NOMO-1 treated with dmso at 0.1 percent for 144 hours (cell line): ENCODE results near the gene STEAP1B.
A peak's percentile ranks its signal among the peaks of the same experiment; 100 is the strongest.
"Not testable (repeated sequence)": the region's sequence is repeated elsewhere in the genome, so short reads cannot be mapped to it uniquely, and the experiment has no call there.

ENCODE experiments used
- DNase-seq: peaks from one replicate; lab custom pipeline; 2025; ENCODE audit not compliant: unreplicated experiment; lab: John Stamatoyannopoulos, UW

The STEAP1B gene

DNA sequence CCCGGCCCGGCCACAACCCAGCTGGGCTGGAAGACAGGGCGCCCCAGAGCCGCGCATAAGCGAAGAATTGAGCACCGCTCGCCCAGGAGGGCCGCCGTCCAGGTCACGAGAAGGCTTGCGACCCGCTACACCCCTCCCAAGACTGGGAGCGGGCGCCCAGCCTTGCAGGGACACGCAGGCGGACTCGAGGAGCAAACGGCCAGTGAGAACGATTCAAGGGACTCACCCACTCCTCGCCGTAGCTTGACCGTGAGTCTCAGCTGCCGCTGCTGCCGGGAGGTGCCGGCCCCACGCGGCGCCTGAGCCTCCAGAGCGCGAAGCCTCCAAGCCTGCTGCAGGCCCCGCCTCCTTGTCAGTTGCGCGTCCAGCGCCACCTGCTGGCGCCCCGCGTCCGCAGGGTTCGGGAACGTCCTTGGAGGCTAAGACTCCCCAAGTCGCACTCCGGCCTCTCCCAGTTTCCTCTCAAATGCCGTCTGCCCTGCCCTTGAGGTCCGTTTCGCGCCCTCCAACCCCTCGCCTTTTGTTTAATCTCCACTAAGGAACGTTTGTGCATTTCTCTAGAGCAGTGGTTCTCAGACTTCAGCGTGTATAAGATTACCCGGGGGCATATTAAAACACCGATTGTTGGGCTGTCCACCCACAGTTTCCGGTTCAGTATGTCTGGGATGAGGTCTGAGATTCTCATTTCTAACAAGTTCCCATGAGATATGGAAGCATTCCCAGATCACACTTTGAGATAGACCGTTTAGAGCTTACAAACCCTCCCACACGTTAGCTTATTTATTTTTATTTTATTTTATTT lies at the start of gene STEAP1B:
TSS of gene STEAP1B (minus strand) at position 301 of the 802 bp plus-strand sequence. CDS start 5,333 bp downstream, outside the sequence.
- DNase-seq, result peak; percentile 54

DNA sequence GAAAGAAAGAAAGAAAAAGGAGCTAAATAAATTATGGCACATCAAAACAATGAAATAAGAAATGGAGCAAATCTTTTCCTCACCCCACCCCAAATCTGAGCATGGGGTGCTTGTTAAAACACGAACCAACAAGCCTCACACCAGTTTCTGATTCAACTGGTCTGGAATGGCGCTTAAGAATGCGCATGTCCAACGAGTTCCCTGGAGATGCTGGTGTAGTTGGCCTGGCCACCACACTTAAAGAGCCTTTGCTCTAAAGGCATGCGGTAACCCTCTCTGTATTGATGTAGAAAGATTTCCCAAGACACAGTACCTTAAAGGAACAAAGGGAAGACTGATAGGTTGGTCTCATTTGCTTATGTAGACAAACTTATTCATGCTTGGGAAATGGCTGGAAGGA lies 49.1 kb upstream of the STEAP1B start:
- DNase-seq, result no peak

GRCh38 chr7:22548313-22548712 lies 48.3 kb upstream of the STEAP1B start:
- no peak for DNase-seq

- DNase-seq, result no peak
Observed at GRCh38 chr7:22546769-22547168, 46.8 kb upstream of the STEAP1B start.

DNA sequence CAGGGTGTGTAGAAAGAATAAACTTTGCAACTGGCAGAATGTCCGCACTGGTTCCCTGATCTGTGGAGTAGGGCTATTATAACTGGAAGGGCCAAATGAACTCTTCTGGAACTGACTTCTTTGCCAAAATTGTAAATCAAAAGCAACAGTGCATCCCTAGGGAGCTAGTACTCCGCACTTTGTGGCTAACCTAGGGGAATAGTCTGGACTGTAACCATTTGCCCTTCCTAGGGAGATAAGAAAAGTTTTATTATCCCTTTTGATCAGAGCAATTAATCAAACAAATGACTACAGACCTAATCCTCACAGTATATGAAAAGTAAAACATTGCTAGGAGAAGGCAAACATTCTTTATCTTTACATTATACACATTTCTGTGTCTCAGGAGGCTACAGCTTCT lies 45.5 kb upstream of the STEAP1B start:
- DNase-seq, result no peak

- no peak for DNase-seq
Observed at GRCh38 chr7:22544245-22544644, 44.3 kb upstream of the STEAP1B start.

- no peak for DNase-seq
Observed at GRCh38 chr7:22543169-22543568, 43.2 kb upstream of the STEAP1B start.

- no peak for DNase-seq
Observed at GRCh38 chr7:22542669-22543068, 42.7 kb upstream of the STEAP1B start.

DNA sequence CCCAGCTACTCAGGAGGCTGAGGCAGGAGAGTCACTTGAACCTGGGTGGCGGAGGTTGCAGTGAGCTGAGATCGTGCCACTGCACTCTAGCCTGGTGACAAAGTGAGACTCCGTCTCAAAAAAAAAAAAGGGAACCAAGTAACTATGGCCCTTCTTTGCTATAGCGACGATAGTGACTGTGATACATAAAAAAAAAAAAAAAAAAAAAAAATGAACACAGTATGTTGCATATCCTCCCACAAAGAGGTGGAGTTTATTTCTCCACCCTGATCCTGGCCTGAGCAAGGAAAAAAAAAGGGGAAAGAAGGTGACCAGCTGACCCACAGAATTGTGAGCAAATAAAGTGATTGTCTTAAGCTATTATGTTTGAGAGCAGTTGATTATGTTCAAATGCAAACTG lies 42.3 kb upstream of the STEAP1B start:
- DNase-seq, result no peak

DNA sequence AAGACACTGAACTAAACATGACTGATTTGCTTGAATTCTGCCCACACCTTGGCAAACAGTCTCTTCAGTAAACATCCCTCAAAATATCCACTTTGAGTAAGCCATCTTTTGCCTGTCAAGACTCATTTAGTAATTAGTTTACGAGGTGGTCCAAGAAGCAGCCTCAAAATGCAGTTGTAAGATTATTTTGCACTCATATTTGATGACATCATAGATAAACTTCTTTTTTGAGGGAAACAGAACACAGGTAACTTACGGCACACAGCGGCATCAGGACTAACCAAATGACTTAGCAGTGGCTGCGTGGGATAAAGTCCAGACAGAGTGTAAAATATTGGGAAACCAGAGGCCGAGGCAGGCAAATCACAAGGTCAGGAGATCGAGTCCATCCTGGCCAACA lies 41.8 kb upstream of the STEAP1B start:
- DNase-seq, result no peak

DNA sequence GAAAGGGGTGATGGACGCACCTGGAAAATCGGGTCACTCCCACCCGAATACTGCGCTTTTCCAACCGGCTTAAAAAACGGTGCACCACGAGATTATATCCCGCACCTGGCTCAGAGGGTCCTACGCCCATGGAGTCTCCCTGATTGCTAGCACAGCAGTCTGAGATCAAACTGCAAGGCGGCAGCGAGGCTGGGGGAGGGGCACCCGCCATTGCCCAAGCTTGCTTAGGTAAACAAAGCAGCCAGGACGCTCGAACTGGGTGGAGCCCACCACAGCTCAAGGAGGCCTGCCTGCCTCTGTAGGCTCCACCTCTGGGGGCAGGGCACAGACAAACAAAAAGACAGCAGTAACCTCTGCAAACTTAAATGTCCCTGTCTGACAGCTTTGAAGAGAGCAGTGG lies 28.5 kb upstream of the STEAP1B start:
- DNase-seq, result not testable (repeated sequence)

- DNase-seq, result not testable (repeated sequence)
Observed at GRCh38 chr7:22524353-22524947, 24.5 kb upstream of the STEAP1B start.

GRCh38 chr7:22523478-22524352 lies 23.7 kb upstream of the STEAP1B start:
- DNase-seq, result not testable (repeated sequence)

- DNase-seq, result not testable (repeated sequence)
Observed at GRCh38 chr7:22519560-22519959, 19.6 kb upstream of the STEAP1B start.

DNA sequence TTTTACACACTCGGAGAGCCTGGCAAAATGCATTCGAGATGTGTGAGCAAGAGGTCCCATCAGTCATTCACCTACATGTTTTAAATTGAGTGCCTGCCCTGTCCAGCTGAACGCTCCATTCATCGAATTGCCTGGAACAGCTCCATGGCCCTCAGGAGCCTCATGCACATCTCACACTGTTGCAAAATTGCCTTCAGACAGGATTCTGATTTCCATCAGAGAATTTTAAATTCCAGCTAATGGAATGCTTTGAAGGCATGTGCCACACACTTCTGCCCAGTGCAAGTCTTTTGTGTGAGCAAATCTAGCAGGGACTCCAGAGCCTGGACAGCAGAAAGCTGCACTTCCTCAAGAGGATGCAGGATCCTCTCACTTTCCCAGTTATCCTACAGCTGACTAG lies 17.0 kb upstream of the STEAP1B start:
- not testable (repeated sequence) for DNase-seq

DNA sequence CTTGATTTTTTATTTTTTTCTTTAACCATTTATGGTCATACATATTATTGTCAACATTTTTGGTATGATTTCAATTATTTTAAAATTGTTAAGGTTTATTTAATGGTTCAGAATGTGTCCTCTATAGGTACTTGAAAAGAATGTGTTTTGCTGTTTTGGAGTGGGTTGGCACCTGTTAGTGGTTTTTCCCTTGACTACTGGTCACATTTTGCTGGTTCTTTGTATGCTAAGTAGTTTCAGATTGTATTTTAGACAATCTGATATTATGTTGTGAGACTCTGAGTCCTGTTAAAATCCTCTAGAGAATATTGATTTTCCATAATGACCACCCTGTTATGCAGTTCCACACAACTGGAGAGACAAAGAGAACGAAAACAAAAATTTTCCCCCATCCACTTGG lies 15.0 kb upstream of the STEAP1B start:
- DNase-seq, result not testable (repeated sequence)

DNA sequence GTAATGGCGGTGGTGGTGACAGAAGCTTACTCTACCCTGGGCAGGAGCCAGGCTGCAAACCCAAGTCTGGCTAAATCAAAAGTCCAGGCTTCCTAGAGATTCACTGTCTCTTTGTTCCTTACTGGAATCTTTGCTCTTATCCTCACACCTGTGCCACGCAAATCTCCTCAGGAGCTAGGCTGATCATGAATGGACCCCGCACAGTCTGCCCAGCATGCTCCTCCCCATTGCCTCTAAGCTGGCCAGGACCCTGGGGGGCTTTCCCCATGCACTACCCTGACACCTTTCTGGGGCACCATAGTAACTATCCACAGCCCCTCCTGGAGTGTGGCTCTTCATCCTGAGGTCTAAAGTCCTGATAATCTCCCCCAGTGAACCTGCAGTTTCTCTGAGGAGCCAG lies 7.3 kb upstream of the STEAP1B start:
- DNase-seq, result not testable (repeated sequence)

DNA sequence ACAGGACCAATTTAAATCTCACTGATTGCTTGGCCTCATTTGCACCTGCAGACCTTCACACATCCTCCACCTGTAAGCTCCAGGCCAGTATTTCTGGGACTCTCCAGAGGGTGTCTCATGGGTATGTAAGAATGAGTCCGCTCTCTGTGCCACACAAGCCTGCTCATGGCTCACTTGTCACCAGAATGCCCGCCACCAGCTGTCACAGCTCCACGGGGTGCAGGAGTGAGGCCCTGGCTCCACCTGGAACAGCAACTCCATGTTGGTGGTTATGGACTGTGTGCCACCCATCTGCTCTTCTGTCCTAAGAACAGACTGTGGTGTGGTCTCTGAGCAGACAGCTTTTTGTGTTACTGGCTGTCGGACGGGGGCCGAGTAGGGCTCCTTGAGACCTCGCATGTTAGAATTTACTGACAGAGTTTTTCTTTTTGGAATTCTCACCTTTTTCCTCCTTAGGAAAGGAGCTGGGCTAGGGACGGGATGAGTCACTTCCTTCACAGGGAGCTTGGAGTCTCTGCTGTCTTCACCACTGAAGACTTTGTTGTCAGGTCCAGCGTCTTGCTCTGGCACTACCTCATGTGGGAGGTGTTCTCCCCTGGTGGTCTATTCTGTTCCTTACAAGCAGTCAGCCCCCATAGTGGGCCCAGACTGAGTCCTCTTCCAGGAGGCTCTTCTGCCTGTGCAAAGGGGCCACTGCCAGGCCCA lies 6.5 kb upstream of the STEAP1B start:
- DNase-seq, result not testable (repeated sequence)

- DNase-seq, result not testable (repeated sequence)
Observed at GRCh38 chr7:22504519-22504918, 4.5 kb upstream of the STEAP1B start.

DNA sequence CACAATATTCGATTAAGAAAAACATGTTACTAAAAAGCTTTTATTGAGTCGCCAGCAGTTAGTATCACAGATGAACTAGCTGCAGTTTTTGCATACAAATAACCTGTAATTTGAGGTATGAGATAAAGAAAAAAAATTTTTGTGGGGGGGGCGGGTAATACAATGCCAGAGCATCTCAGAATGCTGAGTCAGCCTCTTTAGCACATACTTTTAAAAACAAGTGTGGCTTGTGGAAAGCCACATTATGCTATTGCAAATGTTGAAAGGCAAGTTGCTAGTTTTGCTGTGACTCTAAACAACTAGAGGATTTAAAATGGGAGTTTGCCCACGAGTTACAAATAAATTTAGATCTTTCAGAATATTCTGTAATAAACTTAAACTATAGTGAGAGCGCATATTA lies 2.1 kb upstream of the STEAP1B start:
- not testable (repeated sequence) for DNase-seq

DNA sequence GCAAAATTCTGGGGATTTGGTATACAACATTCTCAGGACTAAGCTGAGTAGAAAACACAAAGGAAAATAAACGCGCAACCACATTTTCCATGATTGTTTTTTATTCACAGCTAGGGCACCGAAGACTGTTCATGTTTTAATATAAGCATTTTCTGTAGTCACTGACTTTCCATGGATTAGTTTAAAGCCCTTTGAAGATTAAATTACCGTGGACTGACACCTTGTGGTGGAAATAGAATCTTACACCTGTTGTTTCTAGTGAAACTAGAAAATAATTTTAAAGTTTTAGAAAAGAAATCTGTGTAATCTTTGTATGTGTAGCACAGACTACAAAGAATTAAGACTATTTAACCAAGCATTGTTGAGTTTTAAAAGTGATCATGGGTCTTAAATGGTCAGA lies 1.3 kb upstream of the STEAP1B start:
- DNase-seq, result not testable (repeated sequence)
